Muscle layer of duodenum (tissue), 2 donors: ENCODE results near the gene NFKBIE.

Experiments
- H3K27ac ChIP-seq: one replicate; pipeline ENCODE4 v1.7.0; 2013; ENCODE audit warnings: mild to moderate bottlenecking, low read length
- H3K27me3 ChIP-seq: one replicate; pipeline ENCODE4 v1.7.0; 2013; ENCODE audit warnings: low read depth, mild to moderate bottlenecking, control low read depth, low read length
- H3K36me3 ChIP-seq, 2 donors: one replicate each; pipeline ENCODE4 v1.7.0; 2013; ENCODE audit warnings: low read length in 2 of 2, control low read depth in 1 of 2, mild to moderate bottlenecking in 1 of 2; ENCODE audit not compliant: insufficient read depth in 2 of 2, control insufficient read depth in 1 of 2
- H3K4me1 ChIP-seq, 2 donors: one replicate each; pipeline ENCODE4 v1.7.0; 2013; ENCODE audit warnings: low read length in 2 of 2, mild to moderate bottlenecking in 2 of 2, control low read depth in 1 of 2, moderate library complexity in 1 of 2; ENCODE audit not compliant: insufficient read depth in 2 of 2, control insufficient read depth in 1 of 2
- H3K4me3 ChIP-seq, 2 donors: one replicate each; pipeline ENCODE4 v1.7.0; 2013; ENCODE audit warnings: low read length in 2 of 2, low read depth in 1 of 2, mild to moderate bottlenecking in 1 of 2
- H3K9me3 ChIP-seq, 2 donors: one replicate each; pipeline ENCODE4 v1.7.0; 2013; ENCODE audit warnings: low read length in 2 of 2, control low read depth in 1 of 2, mild to moderate bottlenecking in 1 of 2; ENCODE audit not compliant: control insufficient read depth in 1 of 2
- donor health status: healthy.

NFKBIE gene

DNA sequence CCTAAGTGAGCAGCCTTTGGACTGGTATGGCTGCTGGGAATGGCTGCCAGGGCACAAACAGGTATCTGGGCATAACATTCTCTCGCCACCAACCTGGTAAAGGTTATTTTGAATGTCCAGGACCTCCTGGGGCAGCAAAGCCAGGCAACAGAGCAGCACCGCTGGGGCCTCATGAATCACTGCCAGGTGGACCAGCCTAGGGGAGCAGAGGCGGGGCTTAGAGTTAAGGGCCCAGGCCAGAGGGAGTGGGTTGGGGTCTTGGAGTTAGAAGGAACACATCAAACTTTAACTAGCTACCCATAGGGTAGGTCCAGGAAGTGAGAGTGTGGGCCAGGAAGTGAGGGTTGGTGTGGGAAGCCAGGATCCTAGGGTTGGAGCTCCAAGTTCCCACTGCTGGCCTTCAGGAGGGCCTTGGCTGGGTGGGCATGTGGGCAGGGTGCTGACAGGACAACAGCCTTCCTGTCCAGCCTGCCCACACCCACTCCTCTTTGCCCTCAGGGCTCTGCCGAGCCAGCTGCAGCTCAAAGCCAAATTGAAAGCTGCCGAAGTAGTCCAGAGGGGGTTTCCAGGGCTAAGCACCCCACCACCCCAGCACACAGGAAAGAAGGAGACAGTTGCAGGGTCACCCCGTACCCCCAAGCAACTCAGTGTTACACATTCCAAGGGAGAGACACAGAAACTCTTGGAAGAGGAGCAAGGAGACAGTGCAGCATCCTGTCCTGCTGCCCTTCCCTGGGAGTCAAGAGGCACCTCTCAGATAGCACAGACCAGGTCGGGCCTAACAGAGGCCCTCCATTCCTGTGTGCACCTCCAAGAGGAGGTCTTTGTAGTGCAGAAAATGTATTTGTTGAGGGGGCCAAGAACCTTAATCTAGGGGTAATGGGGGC is 2.6 kb downstream of the NFKBIE start:
- Histone ChIP-seq H3K27me3 (no peaks in the 10 kb centered on the region), H3K27ac (peak overlapping the region; percentile 79), H3K9me3 (no peaks in the 10 kb centered on the region), H3K36me3 (peaks cover 8 to 15% of the 10 kb centered on the region in 2 donors), H3K4me1 (peaks cover 19 to 35% of the 10 kb centered on the region in 2 donors), H3K4me3 (peak overlapping the region; percentile 80 to 81)

DNA sequence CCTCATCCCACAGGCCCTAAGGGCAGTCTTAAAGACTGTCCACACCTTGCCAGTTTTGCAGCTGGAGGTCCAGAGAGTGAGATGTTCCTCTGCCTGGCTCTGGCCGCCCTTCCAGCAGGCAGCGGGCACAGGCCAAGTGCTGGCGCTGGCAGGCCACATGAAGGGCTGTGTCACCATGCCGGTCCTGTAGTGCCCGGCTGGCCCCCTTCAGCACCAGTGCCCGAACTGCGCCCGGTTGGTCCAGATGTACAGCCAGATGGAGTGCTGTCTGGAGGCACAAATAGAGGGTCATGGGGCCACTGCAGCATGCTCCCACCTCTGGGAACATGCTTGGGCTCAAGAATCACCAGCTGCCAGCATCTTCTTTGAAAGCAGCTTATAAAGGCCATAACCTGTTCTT is 3.8 kb downstream of the NFKBIE start:
- Histone ChIP-seq H3K27ac (no peak overlapping the region), H3K36me3 (peaks cover 8 to 15% of the 10 kb centered on the region in 2 donors), H3K27me3 (no peaks in the 10 kb centered on the region), H3K9me3 (no peaks in the 10 kb centered on the region), H3K4me3 (no peak overlapping the region), H3K4me1 (peaks cover 20 to 40% of the 10 kb centered on the region in 2 donors)

DNA sequence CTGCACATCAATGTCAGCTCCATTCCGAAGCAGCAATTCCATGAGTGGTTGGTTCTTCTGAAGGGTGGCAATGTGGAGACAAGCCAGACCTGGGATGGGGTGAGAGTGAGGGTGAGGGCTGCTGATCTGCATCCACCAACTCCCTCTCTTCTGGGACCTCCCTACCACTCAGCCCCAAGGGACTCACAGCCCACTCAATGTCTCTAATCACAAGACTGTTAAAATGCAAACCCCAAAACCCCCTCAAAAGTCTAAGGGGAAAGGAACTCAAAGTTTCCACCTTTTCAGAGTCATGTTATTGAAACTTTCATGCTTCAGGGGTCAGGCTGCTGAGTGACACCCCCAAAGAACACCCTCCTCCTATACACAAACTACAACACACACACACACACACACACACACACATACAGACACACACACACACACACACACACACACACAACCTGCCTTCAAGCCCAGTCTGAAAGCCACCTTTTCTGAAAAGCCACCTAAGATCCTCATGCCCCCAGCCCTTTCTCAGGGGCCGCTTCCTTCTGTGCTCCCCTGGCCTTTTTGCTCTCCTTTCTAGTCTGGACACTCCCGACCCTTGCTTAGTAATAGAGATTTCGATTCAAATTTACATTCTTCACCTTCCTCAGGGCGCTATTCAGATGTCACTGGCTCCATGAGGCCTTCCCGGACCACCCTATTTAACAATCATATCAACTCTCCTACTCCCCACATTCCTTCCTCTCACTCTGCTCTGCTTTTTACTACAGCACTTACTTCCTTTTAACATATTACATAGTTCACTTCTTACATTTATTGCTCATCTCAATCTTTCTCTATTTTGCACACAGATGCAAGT is 4.7 kb downstream of the NFKBIE start:
- peaks cover 8 to 15% of the 10 kb centered on the region in 2 donors for H3K36me3 ChIP-seq
- no peak overlapping the region for H3K27ac ChIP-seq
- H3K27me3 ChIP-seq, result no peaks in the 10 kb centered on the region
- no peak overlapping the region for H3K4me3 ChIP-seq
- H3K4me1 ChIP-seq, result peaks cover 28 to 49% of the 10 kb centered on the region in 2 donors
- H3K9me3 ChIP-seq, result no peaks in the 10 kb centered on the region

DNA sequence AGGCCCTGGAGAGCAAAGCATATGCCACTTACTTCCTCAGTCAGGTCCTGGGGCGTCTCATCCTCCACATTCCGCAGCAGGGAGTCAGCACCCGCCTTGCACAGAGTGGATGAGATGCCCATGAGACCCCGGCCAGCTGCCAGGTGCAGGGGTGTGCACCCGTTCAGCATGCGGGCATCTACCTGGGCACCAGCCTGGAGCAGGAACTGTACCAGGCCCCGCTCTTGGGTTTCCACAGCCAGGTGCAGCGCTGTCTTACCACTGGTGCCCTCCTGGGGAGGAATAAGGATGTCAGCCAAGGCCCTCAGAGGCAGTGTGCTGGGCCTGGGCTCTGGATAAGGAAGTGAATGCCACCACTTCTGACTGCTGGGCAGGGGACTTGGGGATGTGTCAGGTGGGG is 5.3 kb downstream of the NFKBIE start:
- Histone ChIP-seq H3K4me3 (no peak overlapping the region), H3K27me3 (no peaks in the 10 kb centered on the region), H3K36me3 (peaks cover 11 to 17% of the 10 kb centered on the region in 2 donors), H3K4me1 (peaks cover 28 to 55% of the 10 kb centered on the region in 2 donors), H3K27ac (no peak overlapping the region), H3K9me3 (no peaks in the 10 kb centered on the region)

DNA sequence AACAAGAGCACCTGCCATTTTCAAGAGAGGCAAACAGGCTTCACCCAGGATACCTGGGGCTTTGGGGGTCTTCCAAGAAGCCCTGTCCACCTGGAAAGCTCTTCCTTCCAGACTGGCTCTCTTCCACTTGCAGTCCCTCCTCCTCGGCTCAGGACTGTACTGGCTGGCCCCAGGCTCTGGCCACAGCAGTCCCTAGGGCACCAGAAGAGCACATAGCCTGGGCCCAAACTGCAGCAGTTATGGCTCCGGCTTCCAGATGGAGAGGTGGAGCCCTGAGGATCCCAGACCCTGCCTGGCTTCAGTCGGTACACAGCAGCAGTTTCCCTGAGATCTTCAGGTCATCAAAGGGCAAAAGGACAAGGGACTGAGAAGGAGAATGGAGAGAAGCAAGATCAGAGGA is 6.4 kb downstream of the NFKBIE start:
- Histone ChIP-seq H3K36me3 (peaks cover 22 to 28% of the 10 kb centered on the region in 2 donors), H3K4me1 (peaks cover 20 to 54% of the 10 kb centered on the region in 2 donors), H3K27ac (no peak overlapping the region), H3K9me3 (no peaks in the 10 kb centered on the region), H3K4me3 (no peak overlapping the region), H3K27me3 (no peaks in the 10 kb centered on the region)

DNA sequence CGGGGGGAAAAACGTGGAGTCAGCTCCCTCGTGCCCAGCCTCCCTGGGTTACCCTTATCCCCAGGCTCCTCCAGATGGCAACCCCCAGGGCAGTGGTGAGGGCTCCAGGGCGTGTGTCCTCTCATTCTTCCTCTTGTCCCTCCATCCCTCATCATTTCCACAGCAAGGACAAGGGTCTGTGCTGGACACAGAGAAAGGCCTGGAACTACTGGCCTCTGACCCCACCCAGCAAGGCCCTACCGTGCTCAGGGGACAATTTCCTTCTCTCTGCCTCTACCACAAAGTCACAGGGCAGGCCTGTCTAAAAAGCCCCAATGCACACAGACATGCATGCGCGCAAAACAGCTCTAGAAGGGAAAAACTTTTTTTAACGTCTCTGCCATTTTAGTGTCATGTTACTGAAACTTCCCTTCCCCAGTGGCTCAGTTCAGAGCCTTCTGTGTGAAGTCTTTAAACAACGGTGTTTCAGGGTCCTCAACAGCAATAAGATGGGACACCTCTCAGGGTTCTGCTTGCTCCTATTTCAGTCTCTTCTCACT is 7.0 kb downstream of the NFKBIE start:
- peaks cover 15 to 49% of the 10 kb centered on the region in 2 donors for H3K4me1 ChIP-seq
- H3K9me3 ChIP-seq, result no peaks in the 10 kb centered on the region
- H3K36me3 ChIP-seq, result peaks cover 27 to 33% of the 10 kb centered on the region in 2 donors
- no peaks in the 10 kb centered on the region for H3K27me3 ChIP-seq
- no peak overlapping the region for H3K4me3 ChIP-seq
- H3K27ac ChIP-seq, result no peak overlapping the region

DNA sequence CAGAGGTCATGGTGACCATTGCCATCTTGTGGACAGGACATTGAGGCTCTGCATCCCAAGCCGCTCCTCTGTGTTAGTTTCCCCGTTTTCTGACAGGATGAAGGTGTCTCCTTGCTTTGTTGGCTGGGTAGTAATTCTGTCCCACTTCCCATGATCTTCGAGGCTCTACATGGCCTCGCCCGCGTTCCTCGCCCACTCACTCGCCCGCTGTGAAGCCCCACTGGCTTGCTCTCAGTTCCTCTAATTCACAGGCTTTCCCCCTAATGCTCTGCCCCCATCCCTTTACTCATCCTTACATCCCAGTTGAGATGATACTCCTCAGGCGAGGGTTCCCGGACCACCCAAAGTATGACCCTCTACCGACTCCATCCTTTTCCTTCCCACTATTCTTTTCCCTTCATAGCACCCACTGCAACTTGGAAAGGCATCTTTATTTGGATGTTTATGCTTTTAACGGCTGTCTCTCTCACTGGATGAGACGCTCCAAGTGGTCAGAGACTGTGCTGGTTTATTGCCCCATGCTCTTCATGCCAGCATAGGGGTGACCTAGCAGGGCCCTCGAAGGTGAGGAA is 7.5 kb downstream of the NFKBIE start:
- H3K27ac ChIP-seq, result peak overlapping the region; percentile 49
- peak overlapping the region; percentile 45 to 71 for H3K4me3 ChIP-seq
- H3K9me3 ChIP-seq, result no peaks in the 10 kb centered on the region
- no peaks in the 10 kb centered on the region for H3K27me3 ChIP-seq
- H3K36me3 ChIP-seq, result peaks cover 33 to 39% of the 10 kb centered on the region in 2 donors
- peaks cover 9 to 45% of the 10 kb centered on the region in 2 donors for H3K4me1 ChIP-seq

DNA sequence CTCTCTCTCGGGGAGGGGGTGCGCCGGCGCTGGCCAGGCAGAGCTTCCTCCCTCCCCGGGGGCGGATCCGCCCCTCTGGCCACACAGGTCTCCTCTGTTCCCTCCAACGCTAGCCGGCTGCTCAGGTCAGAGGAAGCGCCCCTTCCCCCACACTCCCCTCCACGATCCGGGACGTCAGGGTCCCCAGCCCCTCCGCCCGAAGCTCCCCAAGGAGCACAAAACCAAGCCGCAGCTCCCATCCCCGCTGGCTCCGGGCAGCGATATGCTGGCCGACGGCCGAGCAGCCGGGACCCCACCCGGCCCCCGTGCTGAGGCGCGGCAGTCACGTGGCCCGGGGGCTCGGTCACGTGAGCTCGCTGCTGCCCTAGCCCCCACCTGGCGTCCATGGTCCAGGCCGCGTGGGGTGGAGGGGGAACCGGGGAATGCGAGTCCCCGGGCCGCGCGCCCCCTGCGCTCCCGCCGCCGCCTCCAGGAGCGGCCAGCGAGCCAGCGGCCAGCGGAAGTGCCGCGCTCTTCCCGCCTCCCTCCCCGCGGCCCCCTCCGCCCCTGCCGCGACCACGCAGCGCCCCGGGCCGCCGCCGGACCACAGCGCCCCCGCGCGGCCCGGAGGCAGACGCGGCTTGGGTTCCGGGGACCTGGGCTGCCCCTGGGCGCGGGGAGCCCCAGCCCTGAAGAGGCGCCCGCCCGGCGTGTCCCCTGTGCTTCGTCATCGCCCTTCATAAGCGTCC is 8.2 kb downstream of the NFKBIE start, which contains the start of gene SLC35B2:
Gene SLC35B2, minus strand, starts transcription at position 504 of the 728 bp plus-strand sequence. Its CDS starts 118 bp downstream, at position 386.
- Histone ChIP-seq H3K9me3 (no peaks in the 10 kb centered on the region), H3K27ac (peak within 1 kb of the TSS; percentile 49), H3K36me3 (peaks cover 39 to 43% of the 10 kb centered on the region in 2 donors), H3K27me3 (no peaks in the 10 kb centered on the region), H3K4me1 (peaks cover 9 to 41% of the 10 kb centered on the region in 2 donors), H3K4me3 (peak within 1 kb of the TSS; percentile 70 to 71)

DNA sequence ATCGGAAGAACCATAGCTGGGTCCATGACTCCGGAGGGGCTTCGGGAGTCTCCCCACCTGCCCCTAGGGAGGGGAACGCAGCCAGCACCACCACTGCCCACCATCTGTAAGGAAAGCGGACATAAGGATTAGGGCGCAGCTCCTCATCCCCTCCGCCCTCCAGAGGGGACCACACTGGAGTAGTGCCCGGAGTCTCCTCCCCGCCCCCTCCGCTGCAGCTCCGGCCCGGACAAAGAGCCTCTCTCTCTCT is 8.7 kb downstream of the NFKBIE start:
- H3K27ac ChIP-seq, result peak overlapping the region; percentile 34
- no peaks in the 10 kb centered on the region for H3K27me3 ChIP-seq
- peaks cover 44 to 47% of the 10 kb centered on the region in 2 donors for H3K36me3 ChIP-seq
- peaks cover 9 to 38% of the 10 kb centered on the region in 2 donors for H3K4me1 ChIP-seq
- peak overlapping the region; percentile 70 to 71 for H3K4me3 ChIP-seq
- H3K9me3 ChIP-seq, result no peaks in the 10 kb centered on the region

DNA sequence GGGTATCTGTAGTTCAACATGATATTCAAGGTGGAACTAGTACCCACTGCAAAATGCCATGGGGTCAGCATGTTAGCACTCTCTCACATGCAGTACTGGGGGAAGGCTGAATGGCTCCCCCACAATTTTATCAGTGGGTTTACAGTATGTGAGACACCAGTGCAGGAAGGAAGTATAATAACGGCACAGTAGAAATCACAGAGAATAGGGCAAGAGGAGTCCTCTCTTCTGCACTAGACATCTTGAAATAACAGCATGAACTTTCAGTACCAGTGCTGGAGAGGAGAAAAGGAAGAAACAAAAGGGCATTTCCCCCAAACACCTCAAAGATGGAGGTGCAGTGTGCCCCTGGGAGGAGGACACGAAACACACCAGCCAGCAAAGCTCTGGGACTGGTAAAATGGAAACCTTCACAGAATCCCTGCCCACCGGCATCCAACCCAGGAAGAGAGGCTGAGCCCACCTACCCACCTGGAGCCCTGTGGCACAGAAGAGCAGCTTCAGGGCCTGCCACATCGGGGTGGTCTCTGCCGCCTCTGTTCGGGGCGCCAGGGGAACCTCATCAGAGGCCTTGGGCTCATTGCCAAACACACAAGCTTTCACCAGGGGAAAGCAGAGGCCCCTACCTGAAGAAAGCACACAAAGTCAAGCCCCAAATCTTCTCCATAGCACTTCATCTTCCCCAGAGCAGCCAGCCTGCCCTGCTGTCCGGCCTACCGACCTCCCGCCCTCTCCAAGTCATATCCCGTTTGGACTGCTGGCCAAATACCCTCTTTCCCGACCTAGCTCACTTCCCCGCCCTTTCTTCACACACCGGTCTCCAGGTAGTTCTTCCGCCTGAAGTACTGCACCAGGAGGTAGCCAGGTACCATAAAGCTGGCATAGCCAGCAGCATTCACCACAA is 9.2 kb downstream of the NFKBIE start:
- H3K9me3 ChIP-seq, result no peaks in the 10 kb centered on the region
- peaks cover 50 to 53% of the 10 kb centered on the region in 2 donors for H3K36me3 ChIP-seq
- peak overlapping the region; percentile 70 to 71 for H3K4me3 ChIP-seq
- H3K27ac ChIP-seq, result peak overlapping the region; percentile 34
- peaks cover 9 to 38% of the 10 kb centered on the region in 2 donors for H3K4me1 ChIP-seq
- H3K27me3 ChIP-seq, result no peaks in the 10 kb centered on the region
